A673 (cell line): Measurements from ENCODE around the gene GBX1. TPM values are rescaled to one million over a fixed set of nuclear protein-coding genes. Genes with fewer than 3 reads are reported as not detected.

Source experiments
- BruUV-seq: library from RNA; stranded (reverse); fragments of 400-500 nt; replicated peaks from 2 replicates; lab custom pipeline; 2021; lab: Mats Ljungman, UMichigan
- CTCF ChIA-PET: fragments of 300-600 bp; sonication (Branson Sonifier 250); formaldehyde crosslinking; loops from one replicate; lab custom pipeline; 2022; ENCODE audit warnings: antibody characterized with exemption; lab: Charles Lee
- POLR2A ChIA-PET: fragments of 300-600 bp; sonication (Branson Sonifier 250); formaldehyde crosslinking; loops from one replicate; lab custom pipeline; 2022; ENCODE audit warnings: antibody characterized with exemption; ENCODE audit not compliant: low non-redundant PET; lab: Charles Lee
- DNase-seq: peaks from one replicate; pipeline ENCODE4 v3.0.0-alpha.2; 2015; ENCODE audit warnings: low spot score
- H3K27ac ChIP-seq: fragments of 200-600 bp; sonication (generic); 2 replicates; pipeline ENCODE4 v1.5.1; 2016; ENCODE audit warnings: mixed run types, low read depth, mild to moderate bottlenecking, mixed read lengths, antibody characterized with exemption, low read length; ENCODE audit not compliant: poor library complexity, severe bottlenecking
- H3K27me3 ChIP-seq: fragments of 200-600 bp; sonication (generic); replicated peaks from 2 replicates; pipeline ENCODE4 v1.6.1; 2017; ENCODE audit warnings: mixed run types, low read depth, mild to moderate bottlenecking, mixed read lengths, antibody characterized with exemption, low read length; ENCODE audit not compliant: insufficient read depth, poor library complexity
- H3K36me3 ChIP-seq: fragments of 200-600 bp; sonication (generic); 2 replicates; pipeline ENCODE4 v1.6.1; 2016; ENCODE audit warnings: mixed run types, mild to moderate bottlenecking, mixed read lengths, antibody characterized with exemption, low read length; ENCODE audit not compliant: insufficient read depth, poor library complexity, severe bottlenecking
- H3K4me1 ChIP-seq: fragments of 200-600 bp; sonication (generic); 2 replicates; pipeline ENCODE4 v1.6.1; 2017; ENCODE audit warnings: mixed run types, mild to moderate bottlenecking, mixed read lengths, antibody characterized with exemption, low read length; ENCODE audit not compliant: insufficient read depth, poor library complexity, severe bottlenecking
- H3K4me3 ChIP-seq: fragments of 200-600 bp; sonication (generic); 2 replicates; pipeline ENCODE4 v1.5.1; 2016; ENCODE audit warnings: low read depth, mixed run types, mild to moderate bottlenecking, mixed read lengths, low read length; ENCODE audit not compliant: poor library complexity, severe bottlenecking
- H3K9me3 ChIP-seq: fragments of 200-600 bp; sonication (generic); 2 replicates; pipeline ENCODE4 v1.6.1; 2016; ENCODE audit warnings: mixed run types, low read depth, mild to moderate bottlenecking, mixed read lengths, antibody characterized with exemption, low read length; ENCODE audit not compliant: poor library complexity, severe bottlenecking
- CTCF ChIP-seq: fragments of 300-800, 200-600 bp; sonication (generic); conservative IDR thresholded peaks from 2 replicates; pipeline ENCODE4 v1.5.1; 2017; ENCODE audit warnings: low read depth, mild to moderate bottlenecking, antibody characterized with exemption, low read length, moderate library complexity, mixed read lengths
- EZH2 ChIP-seq: fragments of 200-600 bp; sonication (generic); IDR thresholded peaks from 2 replicates; pipeline ENCODE4 v1.6.1; 2017; ENCODE audit warnings: borderline replicate concordance, low read depth, mild to moderate bottlenecking, mixed read lengths, antibody characterized with exemption, low read length; ENCODE audit not compliant: poor library complexity, severe bottlenecking
- intact Hi-C: fragments of 100-400 bp; cut with micrococcal nuclease; formaldehyde crosslinking; loops from one replicate; pipeline ENCODE4 v1.10.0; 2022; ENCODE audit not compliant: unreplicated experiment
- total RNA-seq: library from RNA; stranded (reverse); gene quantifications from 2 replicates; pipeline ENCODE4 v1.2.3, GENCODE V29; 2021

The GBX1 gene
- total RNA-seq, 1 experiment from 2014 or later = not detected

- intact Hi-C loops = no loop called here
- DNase-seq = no peak
- no peaks in the 10 kb centered on the region for H3K9me3 ChIP-seq
- peaks cover 28% of the 10 kb centered on the region for H3K27me3 ChIP-seq
- ChIA-PET POLR2A (no interaction called here), CTCF (interaction anchor here (0.9 kb wide), 1 partner anchor 37 kb away, joined by 3 read pairs; no protein-coding TSS in a partner anchor)
- no peak overlapping the region for H3K27ac ChIP-seq
- TF ChIP-seq CTCF (no peak), EZH2 (no peak)
- H3K36me3 ChIP-seq = peaks cover 5% of the 10 kb centered on the region
- BruUV-seq = no TSS peak
- no peak overlapping the region for H3K4me3 ChIP-seq
- no peaks in the 10 kb centered on the region for H3K4me1 ChIP-seq
Measured at GRCh38 chr7:151207315-151207714, 39.8 kb upstream of the GBX1 start.

GRCh38 chr7:151206914-151207313 lies 39.4 kb upstream of the GBX1 start:
- Histone ChIP-seq H3K27ac (no peak overlapping the region), H3K36me3 (peaks cover under 1% of the 10 kb centered on the region), H3K9me3 (no peaks in the 10 kb centered on the region), H3K4me1 (no peaks in the 10 kb centered on the region), H3K27me3 (peaks cover 28% of the 10 kb centered on the region), H3K4me3 (no peak overlapping the region)
- ChIA-PET POLR2A (no interaction called here), CTCF (interaction anchor here (0.5 kb wide), 1 partner anchor 935 kb away, joined by 3 read pairs; no protein-coding TSS in a partner anchor)
- BruUV-seq = no TSS peak
- intact Hi-C loops = no loop called here
- DNase-seq = no peak
- TF ChIP-seq EZH2 (no peak), CTCF (no peak)

GRCh38 chr7:151205730-151206129 lies 38.2 kb upstream of the GBX1 start:
- CTCF ChIA-PET = no interaction called here
- intact Hi-C loops = no loop called here
- Histone ChIP-seq H3K27ac (no peak overlapping the region), H3K36me3 (no peaks in the 10 kb centered on the region), H3K9me3 (no peaks in the 10 kb centered on the region), H3K27me3 (peaks cover 28% of the 10 kb centered on the region), H3K4me1 (no peaks in the 10 kb centered on the region), H3K4me3 (no peak overlapping the region)
- TF ChIP-seq CTCF = no peak
- no peak for TF ChIP-seq EZH2
- no peak for DNase-seq
- POLR2A ChIA-PET = no interaction called here
- no TSS peak for BruUV-seq
